Stimulated activated effector memory CD8-positive, alpha-beta T cell treated with anti-CD3 and anti-CD28 coated beads, Interleukin-12 subunit alpha, Interleukin-12 subunit beta, amount 100 ng/mL, for 72 hours (primary cell): ENCODE data around the gene CETP.
"Not testable (repeated sequence)": the region's sequence is repeated elsewhere in the genome, so short reads cannot be mapped to it uniquely, and the experiment has no call there.

Experiments used
- ATAC-seq: fragments of 150-1000 bp; cut with Tn5 transposase; 2 replicates; pipeline ENCODE4 v1.10.0; 2021
- DNase-seq, 2 donors: peaks; one replicate each; pipeline ENCODE4 v3.0.0; 2021 to 2022; ENCODE audit warnings: low spot score in 2 of 2
- H3K27ac Mint-ChIP-seq: one replicate; pipeline ENCODE4 v1.8.0; 2022; ENCODE audit warnings: mild to moderate bottlenecking, mixed read lengths
- H3K36me3 Mint-ChIP-seq: one replicate; pipeline ENCODE4 v1.8.0; 2022; ENCODE audit warnings: mild to moderate bottlenecking, mixed read lengths
- H3K4me1 Mint-ChIP-seq: one replicate; pipeline ENCODE4 v1.8.0; 2022; ENCODE audit warnings: mixed read lengths
- H3K4me3 Mint-ChIP-seq: one replicate; pipeline ENCODE4 v1.8.0; 2022; ENCODE audit warnings: mild to moderate bottlenecking, mixed read lengths
- H3K9me3 Mint-ChIP-seq: one replicate; pipeline ENCODE4 v1.8.0; 2022; ENCODE audit warnings: mixed read lengths

The CETP gene

DNA sequence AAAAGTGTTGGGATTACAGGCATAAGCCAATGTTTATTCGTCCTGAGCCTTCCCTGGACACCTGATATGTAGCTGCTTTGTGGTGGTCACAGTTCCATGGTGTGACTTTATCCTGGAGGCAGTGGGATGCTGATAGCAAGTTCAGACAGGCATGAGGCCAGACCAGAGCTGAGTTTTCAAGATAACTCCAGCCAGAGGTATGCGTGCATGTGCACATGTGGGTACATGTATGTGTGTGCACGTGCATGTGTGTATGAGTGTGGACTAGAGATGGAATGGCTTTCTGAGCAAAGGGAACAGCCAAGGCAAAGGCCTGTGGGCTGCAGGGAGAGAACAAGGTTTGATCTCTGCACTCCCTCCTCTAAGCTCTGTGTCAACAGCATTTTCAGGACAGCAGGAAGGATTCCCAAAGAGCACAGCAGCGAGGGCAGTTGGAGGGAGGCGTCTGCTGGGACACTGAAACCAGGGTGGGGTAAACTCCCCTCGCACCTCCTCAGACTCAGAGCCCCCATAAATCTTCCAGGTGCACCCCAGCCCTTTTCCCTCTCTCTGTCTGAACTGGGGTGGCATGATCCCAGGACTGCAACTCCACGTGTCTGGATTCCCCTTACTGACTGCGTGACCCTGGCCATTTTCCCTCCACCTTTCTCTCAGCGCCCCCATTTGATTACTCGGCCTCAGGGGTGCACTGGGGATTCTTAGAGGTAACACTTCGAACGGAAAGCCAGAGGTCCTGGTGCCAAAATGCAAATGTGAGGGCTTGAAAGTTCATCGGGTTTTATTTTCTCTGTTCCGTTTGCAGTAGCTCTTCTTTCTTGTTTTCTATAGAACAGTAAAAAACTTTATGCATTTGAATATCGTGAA, 42.9 kb downstream of the CETP start:
- peak overlapping the region; percentile 63 for H3K4me3 Mint-ChIP-seq
- H3K36me3 Mint-ChIP-seq, result peaks cover 61% of the 10 kb centered on the region
- H3K9me3 Mint-ChIP-seq, result peaks cover 4% of the 10 kb centered on the region
- no peak for DNase-seq
- peak overlapping the region; percentile 91 for H3K27ac Mint-ChIP-seq
- ATAC-seq, result no peak
- peaks cover 72% of the 10 kb centered on the region for H3K4me1 Mint-ChIP-seq

DNA sequence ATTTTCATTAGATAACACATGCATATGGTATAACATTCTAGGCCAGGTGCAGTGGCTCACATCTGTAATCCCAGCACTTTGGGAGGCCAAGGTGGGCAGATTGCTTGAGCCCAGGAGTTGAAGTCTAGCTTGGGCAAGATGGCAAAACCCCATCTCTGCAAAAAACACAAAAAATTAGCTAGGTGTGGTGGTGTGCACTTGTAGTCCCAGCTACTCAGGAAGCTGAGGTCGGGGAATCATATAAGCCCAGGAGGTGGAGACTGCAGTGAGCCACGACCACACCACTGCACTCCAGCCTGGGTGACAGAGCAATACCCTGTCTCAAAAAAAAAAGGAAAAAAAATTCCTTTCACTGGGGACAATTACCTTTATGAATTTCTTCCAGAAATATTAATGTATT, 43.8 kb downstream of the CETP start:
- Mint-ChIP-seq H3K36me3 (peaks cover 66% of the 10 kb centered on the region), H3K27ac (peak overlapping the region; percentile 91), H3K4me3 (peak overlapping the region; percentile 63), H3K4me1 (peaks cover 71% of the 10 kb centered on the region)
- not testable (repeated sequence) for ATAC-seq, H3K9me3 Mint-ChIP-seq, DNase-seq

DNA sequence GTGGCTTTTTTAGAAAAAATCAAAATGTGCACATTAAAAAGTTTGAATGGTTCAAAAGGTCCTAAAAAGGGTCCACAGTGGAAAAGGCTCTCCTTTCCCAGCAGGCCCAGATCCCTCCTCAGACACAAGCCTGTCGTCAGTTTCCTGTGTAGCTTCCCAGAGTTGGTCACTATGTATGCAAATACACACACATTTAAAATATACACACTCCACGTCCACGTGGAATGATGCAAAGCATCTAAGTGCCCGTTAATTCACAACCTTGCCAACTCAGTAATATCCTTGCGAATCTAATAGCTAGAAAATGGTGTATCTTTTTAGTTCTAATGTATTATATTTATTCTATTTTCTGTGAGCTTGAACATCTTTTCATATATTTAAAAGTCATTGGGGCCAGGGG, 45.3 kb downstream of the CETP start:
- Mint-ChIP-seq H3K27ac (peak overlapping the region; percentile 53), H3K36me3 (peaks cover 73% of the 10 kb centered on the region), H3K9me3 (peaks cover under 1% of the 10 kb centered on the region), H3K4me1 (peaks cover 64% of the 10 kb centered on the region), H3K4me3 (peak overlapping the region; percentile 63)
- DNase-seq (no peak), ATAC-seq (no peak)

DNA sequence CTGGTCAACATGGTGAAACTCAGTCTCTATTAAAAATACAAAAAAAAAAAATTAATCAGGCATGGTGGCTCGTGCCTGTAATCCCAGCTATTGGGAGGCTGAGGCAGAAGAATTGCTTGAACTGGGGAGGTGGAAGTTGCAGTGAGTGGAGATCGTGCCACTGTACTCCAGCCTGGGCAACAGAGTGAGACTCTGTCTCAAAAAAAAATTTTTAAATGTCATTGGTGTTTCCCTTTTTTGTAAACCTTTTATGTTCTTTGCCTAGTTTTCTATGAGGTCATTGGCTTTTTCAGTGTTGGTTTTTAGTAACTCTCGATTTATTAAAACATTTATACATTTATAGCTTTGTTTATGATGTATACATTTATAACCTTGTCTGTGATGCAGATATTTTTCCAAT, 45.8 kb downstream of the CETP start:
- ATAC-seq (no peak), DNase-seq (no peak)
- peak overlapping the region; percentile 53 for H3K27ac Mint-ChIP-seq
- H3K4me3 Mint-ChIP-seq, result peak overlapping the region; percentile 63
- H3K4me1 Mint-ChIP-seq, result peaks cover 66% of the 10 kb centered on the region
- H3K9me3 Mint-ChIP-seq, result no peaks in the 10 kb centered on the region
- H3K36me3 Mint-ChIP-seq, result peaks cover 78% of the 10 kb centered on the region

DNA sequence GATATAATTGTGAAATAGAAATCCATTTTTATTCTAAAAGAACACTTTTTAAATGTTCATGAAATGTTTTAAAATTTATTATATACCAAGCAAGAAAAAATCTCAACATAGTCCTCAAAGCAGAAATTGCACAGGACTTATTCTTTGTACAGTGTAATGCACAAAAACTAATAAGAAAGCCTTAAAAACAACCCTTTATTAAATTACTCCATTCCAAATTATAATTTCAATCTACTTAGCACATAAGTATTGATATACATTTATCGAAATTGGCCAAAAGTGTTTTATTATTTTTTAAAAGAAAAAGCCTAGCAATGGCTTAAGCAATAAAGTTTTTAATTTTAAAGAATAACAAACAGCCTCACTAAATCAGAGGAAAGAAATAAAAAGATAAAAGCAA, 46.7 kb downstream of the CETP start:
- DNase-seq, result no peak
- H3K4me1 Mint-ChIP-seq, result peaks cover 58% of the 10 kb centered on the region
- no peaks in the 10 kb centered on the region for H3K9me3 Mint-ChIP-seq
- peak overlapping the region; percentile 84 for H3K27ac Mint-ChIP-seq
- ATAC-seq, result no peak
- peak overlapping the region; percentile 57 for H3K4me3 Mint-ChIP-seq
- H3K36me3 Mint-ChIP-seq, result peaks cover 75% of the 10 kb centered on the region

DNA sequence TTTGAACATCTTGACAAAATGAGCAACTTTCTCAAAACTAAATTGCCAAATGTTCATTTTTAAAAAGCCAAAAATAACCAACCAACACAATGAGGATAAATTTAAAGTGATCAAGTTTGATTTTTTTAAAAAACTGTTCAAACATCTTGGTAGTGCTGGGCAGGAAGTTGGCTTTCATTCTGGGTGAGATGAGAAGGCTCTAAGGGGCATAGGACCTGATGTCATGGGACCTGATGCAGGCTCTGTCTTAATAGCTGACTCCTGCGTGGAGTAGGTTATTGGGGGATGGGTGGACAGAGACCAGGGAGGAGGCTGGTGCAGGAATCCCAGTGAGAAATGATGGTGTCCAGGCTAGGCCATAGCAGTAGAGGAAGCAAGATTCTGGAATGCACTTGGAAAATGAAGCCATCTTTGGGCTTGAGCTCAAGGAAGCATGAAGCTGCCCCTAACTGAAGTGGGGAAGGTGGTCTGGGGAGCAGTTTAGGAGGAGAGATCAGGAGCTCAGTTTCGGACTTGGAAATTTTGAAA, 48.0 kb downstream of the CETP start:
- Mint-ChIP-seq H3K27ac (peak overlapping the region; percentile 84), H3K9me3 (no peaks in the 10 kb centered on the region), H3K4me3 (peak overlapping the region; percentile 57), H3K4me1 (peaks cover 58% of the 10 kb centered on the region), H3K36me3 (peaks cover 67% of the 10 kb centered on the region)
- DNase-seq (no peak), ATAC-seq (peak; percentile 27)

DNA sequence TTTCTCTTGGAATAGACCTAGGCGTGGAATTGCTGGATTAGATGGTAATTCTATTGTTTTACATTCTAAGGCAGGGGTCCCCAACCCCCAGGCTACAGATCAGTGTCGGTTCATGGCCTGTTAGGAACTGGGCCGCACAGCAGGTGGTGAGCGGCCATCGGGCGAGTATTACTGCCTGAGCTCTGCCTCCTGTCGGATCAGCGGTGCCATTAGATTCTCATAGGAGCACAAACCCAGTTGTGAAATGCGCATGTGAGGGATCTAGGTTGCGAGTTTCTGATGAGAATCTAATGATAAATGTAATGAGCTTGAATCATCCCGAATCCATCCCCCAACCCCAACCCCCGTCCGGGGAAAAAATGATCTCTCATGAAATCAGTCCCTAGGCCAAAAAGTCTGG, 50.6 kb downstream of the CETP start:
- Mint-ChIP-seq H3K36me3 (peaks cover 67% of the 10 kb centered on the region), H3K27ac (peak overlapping the region; percentile 89), H3K9me3 (no peaks in the 10 kb centered on the region), H3K4me3 (peak overlapping the region; percentile 32), H3K4me1 (peaks cover 59% of the 10 kb centered on the region)
- no peak for ATAC-seq
- no peak for DNase-seq

DNA sequence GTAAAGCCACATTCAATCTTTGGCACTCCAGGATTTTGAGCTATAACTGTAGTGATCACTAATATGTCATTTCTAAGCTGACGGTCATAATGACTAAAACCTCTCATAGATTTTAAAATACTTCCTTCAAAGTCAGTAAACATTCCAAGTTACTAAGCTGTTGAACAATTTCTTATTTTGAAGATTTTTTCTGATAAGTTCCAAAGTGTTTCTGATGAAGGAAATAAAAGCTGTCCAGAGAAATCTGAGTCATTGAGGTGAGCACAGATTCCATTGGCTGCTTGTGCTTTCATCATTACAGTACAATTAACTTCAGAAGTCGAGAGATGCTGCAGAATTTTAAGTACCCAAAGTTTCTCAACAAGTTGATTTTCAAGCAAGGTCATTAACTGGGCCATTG, 51.5 kb downstream of the CETP start:
- H3K9me3 Mint-ChIP-seq, result no peaks in the 10 kb centered on the region
- no peak for DNase-seq
- ATAC-seq, result no peak
- H3K27ac Mint-ChIP-seq, result peak overlapping the region; percentile 89
- peaks cover 64% of the 10 kb centered on the region for H3K4me1 Mint-ChIP-seq
- H3K4me3 Mint-ChIP-seq, result peak overlapping the region; percentile 32
- peaks cover 69% of the 10 kb centered on the region for H3K36me3 Mint-ChIP-seq

DNA sequence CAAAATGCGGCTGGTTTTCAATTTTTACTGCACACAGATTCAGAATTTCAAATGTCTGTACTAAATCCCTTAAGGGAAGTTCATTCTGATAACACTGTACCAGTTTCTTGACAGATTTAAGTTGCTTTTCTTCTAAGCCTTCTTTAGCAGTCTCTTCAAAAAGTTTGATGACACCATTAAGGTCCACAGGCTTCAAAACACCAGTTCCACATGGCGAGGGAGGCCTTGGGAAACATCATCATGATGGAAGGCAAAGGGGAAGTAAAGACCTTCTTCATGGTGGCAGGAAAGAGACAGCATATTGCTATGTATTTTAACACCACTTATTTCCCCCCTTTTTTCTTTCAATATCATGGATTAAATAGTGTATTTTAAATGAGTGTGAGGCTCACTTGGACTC, 52.2 kb downstream of the CETP start:
- peaks cover 71% of the 10 kb centered on the region for H3K36me3 Mint-ChIP-seq
- peaks cover 68% of the 10 kb centered on the region for H3K4me1 Mint-ChIP-seq
- H3K4me3 Mint-ChIP-seq, result peak overlapping the region; percentile 32
- peak overlapping the region; percentile 89 for H3K27ac Mint-ChIP-seq
- no peaks in the 10 kb centered on the region for H3K9me3 Mint-ChIP-seq
- no peak for DNase-seq
- no peak for ATAC-seq

DNA sequence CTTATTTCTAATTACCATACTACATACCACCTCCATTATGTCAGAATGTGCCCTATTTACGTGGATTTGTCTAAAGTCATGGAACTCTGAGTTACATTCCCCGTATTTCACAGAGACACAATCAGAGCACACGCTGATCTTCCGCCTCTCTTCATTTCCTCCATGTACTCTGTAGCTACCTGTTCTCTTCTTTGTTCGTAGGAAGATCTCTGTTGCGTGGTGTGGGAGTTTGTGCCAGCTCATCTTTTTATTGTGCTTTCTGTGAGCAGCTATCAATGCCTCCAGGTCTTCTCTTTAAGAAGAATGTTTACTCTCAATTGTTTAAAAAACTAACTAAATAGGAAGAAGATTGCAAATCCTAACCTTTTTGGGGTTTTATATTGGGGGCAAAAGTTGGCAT, 54.6 kb downstream of the CETP start:
- H3K27ac Mint-ChIP-seq, result peak overlapping the region; percentile 88
- DNase-seq (no peak), ATAC-seq (no peak)
- H3K4me1 Mint-ChIP-seq, result peaks cover 75% of the 10 kb centered on the region
- H3K4me3 Mint-ChIP-seq, result no peak overlapping the region
- H3K36me3 Mint-ChIP-seq, result peaks cover 80% of the 10 kb centered on the region
- H3K9me3 Mint-ChIP-seq, result no peaks in the 10 kb centered on the region

DNA sequence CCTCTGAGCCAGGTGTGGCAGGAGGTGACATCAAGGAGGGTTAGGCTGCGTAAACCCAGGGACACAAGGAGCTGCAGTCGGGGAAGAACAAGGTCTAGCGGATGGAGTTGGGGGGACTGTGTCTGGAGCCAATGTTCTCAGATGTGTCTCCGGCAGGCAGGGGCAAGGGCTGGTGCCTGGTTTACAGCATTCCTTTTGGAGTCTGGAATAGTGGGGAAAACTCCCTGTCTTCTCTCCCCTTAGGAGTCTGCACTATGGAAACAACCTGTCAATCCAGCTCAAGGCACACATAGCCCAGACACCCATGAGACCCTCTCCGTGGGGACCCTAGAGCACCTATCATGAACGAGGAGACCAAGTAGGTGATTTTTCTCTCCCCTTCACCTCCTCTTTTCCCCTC, 55.1 kb downstream of the CETP start:
- Mint-ChIP-seq H3K9me3 (no peaks in the 10 kb centered on the region), H3K36me3 (peaks cover 81% of the 10 kb centered on the region), H3K27ac (peak overlapping the region; percentile 88), H3K4me1 (peaks cover 79% of the 10 kb centered on the region), H3K4me3 (peak overlapping the region; percentile 18)
- DNase-seq (no peak), ATAC-seq (no peak)

DNA sequence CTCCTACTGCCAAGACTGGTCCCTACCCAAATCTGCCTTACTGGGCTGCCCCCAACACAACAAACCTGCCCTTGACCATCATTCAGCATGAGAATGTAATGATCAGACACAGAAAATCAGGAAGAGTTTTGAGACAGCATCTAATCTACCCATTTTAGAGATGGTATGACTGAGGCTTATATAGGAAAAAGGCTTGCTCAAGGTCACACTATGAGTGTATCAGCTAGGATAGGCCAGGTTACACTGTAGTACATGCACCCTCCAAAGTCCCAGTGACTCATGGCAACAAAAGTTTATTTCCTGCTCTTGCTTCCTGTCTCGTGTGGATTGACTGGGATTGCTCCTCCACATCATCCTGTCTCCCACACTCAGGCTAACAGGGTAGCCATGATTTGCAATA, 55.5 kb downstream of the CETP start:
- DNase-seq (no peak), ATAC-seq (no peak)
- peaks cover 79% of the 10 kb centered on the region for H3K4me1 Mint-ChIP-seq
- H3K4me3 Mint-ChIP-seq, result peak overlapping the region; percentile 18
- H3K27ac Mint-ChIP-seq, result peak overlapping the region; percentile 88
- no peaks in the 10 kb centered on the region for H3K9me3 Mint-ChIP-seq
- H3K36me3 Mint-ChIP-seq, result peaks cover 83% of the 10 kb centered on the region

DNA sequence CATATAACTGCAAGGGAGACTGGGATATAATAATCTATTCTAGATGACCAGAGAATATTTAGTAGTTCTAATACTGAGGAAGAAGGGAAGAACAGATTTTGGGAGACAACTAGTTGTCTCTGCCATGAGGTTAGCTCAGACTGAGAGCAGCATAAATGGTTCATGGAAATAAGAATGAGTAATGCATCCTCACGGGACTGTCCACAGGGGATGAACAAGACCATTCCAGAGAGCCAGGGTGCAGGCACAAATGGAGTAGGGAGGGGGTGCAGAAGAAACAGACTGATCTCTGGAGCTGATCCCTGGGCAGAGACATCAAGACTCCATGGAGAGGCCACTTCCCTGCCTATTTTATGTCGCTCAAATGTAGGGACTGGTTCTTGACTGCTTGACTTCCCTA, 58.0 kb downstream of the CETP start:
- Mint-ChIP-seq H3K36me3 (peaks cover 98% of the 10 kb centered on the region), H3K4me1 (peaks cover 86% of the 10 kb centered on the region), H3K4me3 (no peak overlapping the region), H3K27ac (peak overlapping the region; percentile 83), H3K9me3 (no peaks in the 10 kb centered on the region)
- ATAC-seq (no peak), DNase-seq (no peak)

DNA sequence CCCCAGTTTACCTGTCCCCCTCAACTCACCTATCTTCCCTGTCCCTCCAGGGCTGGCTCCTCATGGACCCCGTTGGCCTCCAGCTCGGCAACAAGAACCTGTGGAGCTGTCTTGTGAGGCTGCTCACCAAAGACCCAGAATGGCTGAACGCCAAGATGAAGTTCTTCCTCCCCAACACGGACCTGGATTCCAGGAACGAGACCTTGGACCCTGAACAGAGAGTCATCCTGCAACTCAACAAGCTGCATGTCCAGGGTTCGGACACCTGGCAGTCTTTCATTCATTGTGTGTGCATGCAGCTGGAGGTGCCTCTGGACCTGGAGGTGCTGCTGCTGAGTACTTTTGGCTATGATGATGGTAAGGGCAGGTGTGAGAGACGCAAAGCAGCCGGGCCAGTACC, 58.9 kb downstream of the CETP start:
- peak overlapping the region; percentile 83 for H3K27ac Mint-ChIP-seq
- DNase-seq (no peak), ATAC-seq (no peak)

DNA sequence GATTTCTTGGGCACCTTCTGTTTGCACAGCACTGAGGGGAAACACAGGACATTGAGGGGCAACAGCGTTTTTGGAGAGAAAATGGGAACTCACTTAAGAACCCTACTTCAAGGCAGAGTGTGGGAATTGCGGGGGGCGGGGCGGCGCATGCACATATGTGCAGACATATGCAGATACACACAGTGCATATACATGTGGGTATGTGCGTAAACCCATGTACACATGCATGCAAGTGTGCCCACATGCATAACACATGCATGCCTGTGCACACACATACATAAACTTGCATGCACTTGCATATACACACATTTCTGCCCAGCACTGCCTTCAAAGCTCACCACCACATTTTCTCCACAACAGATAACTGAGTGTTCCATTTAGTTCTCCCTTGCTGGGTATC, 60.0 kb downstream of the CETP start:
- Mint-ChIP-seq H3K4me1 (peaks cover 86% of the 10 kb centered on the region), H3K27ac (peak overlapping the region; percentile 84), H3K4me3 (no peak overlapping the region), H3K36me3 (peaks cover 96% of the 10 kb centered on the region), H3K9me3 (no peaks in the 10 kb centered on the region)
- ATAC-seq (no peak), DNase-seq (no peak)

More for the DNA sequence above, 58.9 kb downstream of the CETP start:
- Mint-ChIP-seq H3K4me3 (no peak overlapping the region), H3K36me3 (peaks cover 96% of the 10 kb centered on the region), H3K9me3 (no peaks in the 10 kb centered on the region), H3K4me1 (peaks cover 84% of the 10 kb centered on the region)

DNA sequence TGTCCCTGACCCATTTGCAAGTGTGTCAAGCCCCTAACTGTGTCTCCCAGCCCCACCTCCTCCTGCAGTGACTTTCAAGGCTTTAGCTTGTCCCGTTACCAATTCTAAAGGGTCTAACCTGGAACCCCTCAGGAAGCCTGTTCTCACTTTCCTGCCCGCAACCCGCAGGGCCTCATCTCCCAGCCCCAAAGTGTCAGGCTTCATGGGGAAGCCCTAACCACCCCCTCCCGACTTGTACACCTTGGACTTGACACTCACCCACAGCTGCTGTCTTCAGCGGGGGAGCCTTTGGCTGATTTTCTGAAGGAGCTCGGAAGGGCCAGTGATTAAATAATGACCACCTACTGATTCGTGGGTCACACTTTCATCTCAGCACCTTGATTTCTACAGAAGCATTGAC, 60.7 kb downstream of the CETP start:
- no peaks in the 10 kb centered on the region for H3K9me3 Mint-ChIP-seq
- H3K4me1 Mint-ChIP-seq, result peaks cover 86% of the 10 kb centered on the region

More for the DNA sequence above, 60.7 kb downstream of the CETP start:
- Mint-ChIP-seq H3K36me3 (peaks cover 96% of the 10 kb centered on the region), H3K4me3 (peak overlapping the region; percentile 30), H3K27ac (peak overlapping the region; percentile 84)
- no peak for DNase-seq
- ATAC-seq, result peak; percentile 22
